HepG2 (cell line): ENCODE measurements around the gene FAM117B. TPM values are rescaled to one million over a fixed set of nuclear protein-coding genes. Genes with fewer than 3 reads are reported as not detected.

Experiments used
- ATAC-seq: fragments of 200-7000 bp; cut with Tn5 transposase; 3 replicates; pipeline ENCODE4 v1.9.1; 2020; ENCODE audit warnings: mild to moderate bottlenecking, moderate library complexity
- BruUV-seq: library from RNA; stranded (reverse); fragments of 400-500 nt; replicated peaks from 2 replicates; lab custom pipeline; 2021; lab: Mats Ljungman, UMichigan
- CTCF ChIA-PET: fragments of 300-600 bp; formaldehyde crosslinking; extraction: SDS; loops from one replicate; lab custom pipeline; 2021; ENCODE audit warnings: low total read pairs, inconsistent platforms, low intra/inter-chr PET ratio; lab: Yijun Ruan, JAX
- POLR2A ChIA-PET: fragments of 350-600 bp; sonication (Branson Sonifier 250); formaldehyde crosslinking; loops from one replicate; lab custom pipeline; 2020; ENCODE audit warnings: antibody characterized with exemption, inconsistent platforms; lab: Yijun Ruan, JAX
- DNase-seq: peaks from one replicate; pipeline ENCODE4 v3.0.0-alpha.2; 2015; ENCODE audit warnings: low spot score
- FAIRE-seq: peaks from 3 replicates; lab custom pipeline; 2011; peaks lifted over from hg19 to GRCh38; lab: Jason Lieb, UNC
- H2AFZ ChIP-seq: one replicate; pipeline ENCODE4 v1.6.1; 2011; ENCODE audit warnings: low read length, inconsistent platforms
- H3K27ac ChIP-seq: fragments of 300-600 bp; 3 replicates; pipeline ENCODE4 v1.8.0; 2011; ENCODE audit warnings: mixed run types, mild to moderate bottlenecking, mixed read lengths, low read length, inconsistent platforms; ENCODE audit not compliant: insufficient read depth; ENCODE audit errors: extremely low read length
- H3K27me3 ChIP-seq, 2 experiments: fragments of 200-600 bp in 1 of 2; 2 replicates in 1 of 2; 3 replicates in 1 of 2; pipeline versions ENCODE4 v1.6.0 to v1.8.0; 2011; ENCODE audit warnings: low read length in 2 of 2, mild to moderate bottlenecking in 2 of 2, moderate library complexity in 2 of 2, inconsistent platforms in 1 of 2; ENCODE audit not compliant: insufficient read depth in 2 of 2, control insufficient read depth in 1 of 2
- H3K36me3 ChIP-seq, 2 experiments: fragments of 200-600 bp in 1 of 2; replicated peaks in 1 of 2; 2 replicates in 1 of 2; 3 replicates in 1 of 2; pipeline versions ENCODE4 v1.5.1 to v1.8.0; 2011; ENCODE audit warnings: low read length in 2 of 2, inconsistent platforms in 1 of 2; ENCODE audit not compliant: insufficient read depth in 2 of 2, control insufficient read depth in 1 of 2
- H3K4me1 ChIP-seq: 2 replicates; pipeline ENCODE4 v1.5.1; 2012; ENCODE audit warnings: low read length, inconsistent platforms; ENCODE audit not compliant: insufficient read depth
- H3K4me2 ChIP-seq: 2 replicates; pipeline ENCODE4 v1.6.0; 2011; ENCODE audit warnings: low read depth, low read length, inconsistent platforms
- H3K4me3 ChIP-seq, 3 experiments: fragments of 200-600 bp in 1 of 3; sonication (generic), shearing (Covaris generic) in 1 of 3; replicated peaks in 1 of 3; 2 replicates each; pipeline ENCODE4 v1.5.1; 2011 to 2016; ENCODE audit warnings: low read length in 3 of 3, inconsistent platforms in 2 of 3, low read depth in 2 of 3, mild to moderate bottlenecking in 2 of 3, control low read depth in 1 of 3, mixed read lengths in 1 of 3; ENCODE audit not compliant: insufficient read depth in 1 of 3
- H3K79me2 ChIP-seq: one replicate; pipeline ENCODE4 v1.6.1; 2011; ENCODE audit warnings: low read length, inconsistent platforms; ENCODE audit not compliant: insufficient read depth
- H3K9ac ChIP-seq: 2 replicates; pipeline ENCODE4 v1.6.0; 2011; ENCODE audit warnings: mild to moderate bottlenecking, low read depth, low read length, inconsistent platforms; ENCODE audit not compliant: insufficient read depth
- H3K9me3 ChIP-seq: 2 replicates; pipeline ENCODE4 v1.5.1; 2012; ENCODE audit warnings: mild to moderate bottlenecking, low read length
- H4K20me1 ChIP-seq: 2 replicates; pipeline ENCODE4 v1.6.0; 2011; ENCODE audit warnings: inconsistent platforms, mild to moderate bottlenecking, low read length, moderate library complexity; ENCODE audit not compliant: insufficient read depth
- CREB1 ChIP-seq, 2 experiments: fragments of 450-650 bp in 1 of 2; IDR thresholded peaks; 2 replicates each; pipeline ENCODE4 v1.6.1; 2016 to 2017; ENCODE audit warnings: control low read depth in 1 of 2, mild to moderate bottlenecking in 1 of 2, missing compliant biosample characterization in 1 of 2, missing genetic modification characterization in 1 of 2
- E2F1 ChIP-seq: sonication (generic); formaldehyde crosslinking; IDR thresholded peaks from 2 replicates; pipeline ENCODE4 v1.5.0; 2020; ENCODE audit warnings: missing genetic modification reagents
- HNRNPUL1 ChIP-seq: fragments of 200-400 bp; formaldehyde crosslinking; IDR thresholded peaks from 2 replicates; pipeline ENCODE4 v1.6.1; 2017; ENCODE audit warnings: low read depth, mild to moderate bottlenecking, low read length, moderate library complexity
- IKZF5 ChIP-seq: IDR thresholded peaks from 2 replicates; pipeline ENCODE4 v1.6.1; 2018; ENCODE audit warnings: missing genetic modification reagents, mild to moderate bottlenecking, missing compliant biosample characterization
- MNT ChIP-seq: fragments of 450-650 bp; IDR thresholded peaks from 2 replicates; pipeline ENCODE4 v1.6.1; 2016
- ZNF101 ChIP-seq: sonication (generic); formaldehyde crosslinking; IDR thresholded peaks from 2 replicates; pipeline ENCODE4 v1.4.0; 2020; ENCODE audit warnings: mild to moderate bottlenecking, low read depth, missing genetic modification reagents, borderline replicate concordance
- ZNF3 ChIP-seq: IDR thresholded peaks from 2 replicates; pipeline ENCODE4 v1.7.0; 2017; ENCODE audit warnings: inconsistent platforms
- ZNF512B ChIP-seq: sonication (generic); formaldehyde crosslinking; IDR thresholded peaks from 2 replicates; pipeline ENCODE4 v1.5.1; 2020; ENCODE audit warnings: missing genetic modification reagents, mild to moderate bottlenecking, borderline replicate concordance
- ZNF597 ChIP-seq: sonication (generic); formaldehyde crosslinking; IDR thresholded peaks from 2 replicates; pipeline ENCODE4 v1.5.0; 2020; ENCODE audit warnings: missing genetic modification reagents
- ZNF691 ChIP-seq: sonication (generic); formaldehyde crosslinking; IDR thresholded peaks from 2 replicates; pipeline ENCODE4 v1.4.0; 2020; ENCODE audit warnings: missing genetic modification reagents, low read depth, mild to moderate bottlenecking, borderline replicate concordance
- ZNF839 ChIP-seq: sonication (generic); formaldehyde crosslinking; IDR thresholded peaks from 2 replicates; pipeline ENCODE4 v1.4.0; 2020; ENCODE audit warnings: missing genetic modification reagents, mild to moderate bottlenecking, borderline replicate concordance
- WGBS: methylation state at CpG from one replicate; pipeline ENCODE4 v1.1.6; 2017; ENCODE audit warnings: low lambda C conversion rate; 5-methylcytosine and 5-hydroxymethylcytosine counted together
- in situ Hi-C: cut with HindIII; loops from 2 replicates; pipeline ENCODE4 v1.10.0; 2017; ENCODE audit warnings: low pct_unique_long_range_greater_than_20kb; ENCODE audit not compliant: extremely low pct_ligation_motif_present
- intact Hi-C: fragments of 100-400 bp; cut with micrococcal nuclease; formaldehyde crosslinking; loops from one replicate; pipeline ENCODE4 v1.10.0; 2022; ENCODE audit not compliant: unreplicated experiment
- polyA plus RNA-seq, 8 experiments: library from polyadenylated mRNA; depleted of rRNA in 3 of 8; stranded (reverse) in 7 of 8; unstranded in 1 of 8; fragments of >200 nt; fragmentation: Illumina TruSeq in 4 of 8; extraction: Trizol in 4 of 8; gene quantifications; 2 replicates each; pipeline versions ENCODE4 v1.2.1 to v1.2.3, GENCODE V29; 2011 to 2016; ENCODE audit warnings: low read depth in 4 of 8, missing spikeins in 1 of 8, mixed read lengths in 1 of 8; ENCODE audit not compliant: insufficient read depth in 1 of 8
- total RNA-seq, 5 experiments: library from RNA; depleted of rRNA; stranded (reverse); fragments of >200 nt; fragmentation: Illumina TruSeq; extraction: Trizol; gene quantifications; 2 replicates each; pipeline ENCODE4 v1.2.3, GENCODE V29; 2016; ENCODE audit warnings: low read depth in 1 of 5

FAM117B gene
- total and polyA plus RNA-seq, 2 of the 13 experiments (the other 11 are each of a cell fraction or from before 2014, with no cell fraction given): 5.8 to 11.0 TPM

- ChIA-PET CTCF (no interaction called here), POLR2A (no interaction called here)
- intact Hi-C loops: no loop called here
- Histone ChIP-seq H2AFZ (no peak overlapping the region), H3K27me3 (no peaks in the 10 kb centered on the region), H3K9ac (no peak overlapping the region), H3K79me2 (no peaks in the 10 kb centered on the region), H3K36me3 (no peaks in the 10 kb centered on the region), H3K4me2 (no peak overlapping the region), H3K9me3 (no peaks in the 10 kb centered on the region), H4K20me1 (no peaks in the 10 kb centered on the region), H3K4me3 (no peak overlapping the region), H3K27ac (no peak overlapping the region), H3K4me1 (peaks cover 36% of the 10 kb centered on the region)
- DNase-seq: no peak
- TF ChIP-seq IKZF5 (CRISPR knock-in tag) (no peak), ZNF101 (no peak), MNT (peak; percentile 80), E2F1 (CRISPR knock-in tag) (no peak), ZNF3 (peak; percentile 88), HNRNPUL1 (no peak), ZNF691 (CRISPR knock-in tag) (0 out of 2 replicates have a peak, but pooled peaks have one; percentile 48), ZNF597 (CRISPR knock-in tag) (no peak), ZNF512B (no peak), CREB1 (IDR thresholded peaks at IDR 0.05) (no peak), CREB1 (CRISPR knock-in tag; IDR thresholded peaks at IDR 0.05) (no peak), ZNF839 (CRISPR knock-in tag) (no peak)
- in situ Hi-C loops: no loop called here
- ATAC-seq: peak; percentile 11; the same call in 1 of the 3 replicates
- FAIRE-seq: no peak
- WGBS: 43% methylated on average over 3 of the region's 3 CpGs
- no TSS peak for BruUV-seq
Measured at GRCh38 chr2:202628646-202629198, 6.0 kb upstream of the FAM117B start.
